SK-N-SH (cell line): ENCODE measurements around the gene BBIP1. TPM values are rescaled to one million over a fixed set of nuclear protein-coding genes. Genes with fewer than 3 reads are reported as not detected.

Experiments
- CTCF ChIA-PET: fragments of 300-600, 350-600 bp; formaldehyde crosslinking; extraction: SDS; loops from one replicate; lab custom pipeline; 2021; lab: Yijun Ruan, JAX
- POLR2A ChIA-PET: fragments of 350-600 bp; sonication (Branson Sonifier 250); formaldehyde crosslinking; extraction: SDS; loops from one replicate; lab custom pipeline; 2020; ENCODE audit warnings: antibody characterized with exemption, inconsistent platforms; lab: Yijun Ruan, JAX
- DNase-seq: peaks from one replicate; pipeline ENCODE4 v3.0.0; 2012
- H2AFZ ChIP-seq: fragments of 200-600 bp; sonication (generic); 2 replicates; pipeline ENCODE4 v1.8.1; 2016; ENCODE audit warnings: antibody characterized with exemption, mild to moderate bottlenecking, low read depth
- H3F3A ChIP-seq: fragments of 200-600 bp; sonication (generic); replicated peaks from 2 replicates; pipeline ENCODE3; 2016; ENCODE audit warnings: antibody characterized with exemption, mild to moderate bottlenecking; ENCODE audit not compliant: insufficient read depth
- H3K27ac ChIP-seq, 2 experiments: fragments of 200-500 bp in 1 of 2; fragments of 200-600 bp in 1 of 2; sonication (Bioruptor generic) in 1 of 2; sonication (generic), shearing (Covaris generic) in 1 of 2; 2 replicates each; pipeline versions ENCODE4 v1.5.1 to v1.6.1; 2014 to 2016; ENCODE audit warnings: low read depth in 2 of 2, inconsistent platforms in 1 of 2, low read length in 1 of 2, mild to moderate bottlenecking in 1 of 2, mixed read lengths in 1 of 2
- H3K27me3 ChIP-seq: fragments of 200-600 bp; sonication (generic), shearing (Covaris generic); 2 replicates; pipeline ENCODE4 v1.6.1; 2016; ENCODE audit warnings: mixed run types; ENCODE audit not compliant: insufficient read depth
- H3K36me3 ChIP-seq, 2 experiments: fragments of 200-500 bp in 1 of 2; fragments of 200-600 bp in 1 of 2; sonication (Bioruptor generic) in 1 of 2; sonication (generic) in 1 of 2; replicated peaks in 1 of 2; 2 replicates each; pipeline versions ENCODE3 to v1.5.1; 2014 to 2016; ENCODE audit warnings: low read length in 1 of 2, mild to moderate bottlenecking in 1 of 2; ENCODE audit not compliant: insufficient read depth in 2 of 2, control insufficient read depth in 1 of 2
- H3K4me1 ChIP-seq, 2 experiments: fragments of 200-500 bp in 1 of 2; fragments of 200-600 bp in 1 of 2; sonication (Bioruptor generic) in 1 of 2; sonication (generic), shearing (Covaris generic) in 1 of 2; 2 replicates each; pipeline versions ENCODE4 v1.5.1 to v1.6.1; 2014 to 2016; ENCODE audit warnings: low read depth in 1 of 2, low read length in 1 of 2, mixed run types in 1 of 2; ENCODE audit not compliant: insufficient read depth in 2 of 2, control insufficient read depth in 1 of 2
- H3K4me2 ChIP-seq: fragments of 200-600 bp; sonication (generic), shearing (Covaris generic); 2 replicates; pipeline ENCODE4 v1.6.1; 2017; ENCODE audit warnings: mixed run types
- H3K4me3 ChIP-seq, 2 experiments: fragments of 200-500 bp in 1 of 2; fragments of 200-600 bp in 1 of 2; sonication (Bioruptor generic) in 1 of 2; sonication (generic), shearing (Covaris generic) in 1 of 2; 2 replicates each; pipeline versions ENCODE4 v1.5.1 to v1.8.1; 2014 to 2016; ENCODE audit warnings: low read depth in 2 of 2, inconsistent platforms in 1 of 2, low read length in 1 of 2, mild to moderate bottlenecking in 1 of 2, mixed read lengths in 1 of 2, moderate library complexity in 1 of 2
- H3K79me2 ChIP-seq: fragments of 200-600 bp; sonication (generic); 2 replicates; pipeline ENCODE4 v1.8.1; 2017; ENCODE audit warnings: mild to moderate bottlenecking; ENCODE audit not compliant: insufficient read depth
- H3K9ac ChIP-seq: fragments of 200-600 bp; sonication (generic); 2 replicates; pipeline ENCODE4 v1.6.1; 2017; ENCODE audit warnings: mixed run types
- H3K9me2 ChIP-seq: fragments of 200-600 bp; sonication (generic); 2 replicates; pipeline ENCODE4 v1.6.1; 2017; ENCODE audit warnings: mixed run types
- H3K9me3 ChIP-seq: fragments of 200-600 bp; sonication (generic); 2 replicates; pipeline ENCODE4 v1.6.1; 2017; ENCODE audit warnings: mixed run types, mild to moderate bottlenecking, moderate library complexity
- H4K20me1 ChIP-seq: fragments of 200-600 bp; sonication (generic); 2 replicates; pipeline ENCODE4 v1.6.1; 2017; ENCODE audit warnings: mild to moderate bottlenecking, mixed run types; ENCODE audit not compliant: insufficient read depth
- ELF1 ChIP-seq: IDR thresholded peaks from 2 replicates; pipeline ENCODE4 v1.4.0; 2012
- EP300 ChIP-seq, 2 experiments: IDR thresholded peaks; 2 replicates each; pipeline versions ENCODE4 v1.4.0 to v1.6.1; 2012; ENCODE audit warnings: borderline replicate concordance in 1 of 2, low read depth in 1 of 2, low read length in 1 of 2
- EZH2phosphoT487 ChIP-seq: fragments of 200-600 bp; sonication (generic); IDR thresholded peaks from 2 replicates; pipeline ENCODE4 v1.6.1; 2017; ENCODE audit warnings: low read depth, mixed run types, mild to moderate bottlenecking, antibody characterized with exemption, moderate library complexity, borderline replicate concordance
- FOXJ3 ChIP-seq: sonication (generic); formaldehyde crosslinking; IDR thresholded peaks from 2 replicates; pipeline ENCODE4 v1.5.1; 2020; ENCODE audit warnings: mild to moderate bottlenecking, missing genetic modification reagents
- FOXM1 ChIP-seq: IDR thresholded peaks from 2 replicates; pipeline ENCODE4 v1.4.0; 2012; ENCODE audit warnings: low read depth, mild to moderate bottlenecking
- GABPA ChIP-seq: IDR thresholded peaks from 2 replicates; pipeline ENCODE4 v1.4.0; 2012; ENCODE audit warnings: low read depth, mild to moderate bottlenecking
- JUND ChIP-seq: IDR thresholded peaks from 2 replicates; pipeline ENCODE4 v1.4.0; 2012
- NFIC ChIP-seq: IDR thresholded peaks from 2 replicates; pipeline ENCODE4 v1.4.0; 2012; ENCODE audit warnings: borderline replicate concordance
- POLR2AphosphoS5 ChIP-seq: IDR thresholded peaks from 2 replicates; pipeline ENCODE4 v1.6.1; 2012; ENCODE audit warnings: low read depth, low read length
- RFX5 ChIP-seq: IDR thresholded peaks from 2 replicates; pipeline ENCODE4 v1.6.1; 2012; ENCODE audit warnings: mild to moderate bottlenecking, improper control_type of control experiment, low read length
- RXRA ChIP-seq: IDR thresholded peaks from 2 replicates; pipeline ENCODE4 v1.4.0; 2012; ENCODE audit warnings: low read depth, mild to moderate bottlenecking, borderline replicate concordance
- SIN3A ChIP-seq: IDR thresholded peaks from 2 replicates; pipeline ENCODE4 v1.6.1; 2012; ENCODE audit warnings: low read depth, mild to moderate bottlenecking, low read length, moderate library complexity, borderline replicate concordance
- TAF1 ChIP-seq: IDR thresholded peaks from 2 replicates; pipeline ENCODE4 v1.6.1; 2012; ENCODE audit warnings: low read depth, mild to moderate bottlenecking, low read length, moderate library complexity, borderline replicate concordance
- TEAD4 ChIP-seq: IDR thresholded peaks from 2 replicates; pipeline ENCODE4 v1.4.0; 2012; ENCODE audit warnings: mild to moderate bottlenecking, borderline replicate concordance; ENCODE audit not compliant: insufficient read depth
- YY1 ChIP-seq: IDR thresholded peaks from 2 replicates; pipeline ENCODE4 v1.4.0; 2012; ENCODE audit warnings: low read depth, mild to moderate bottlenecking
- WGBS: methylation state at CpG from one replicate; pipeline ENCODE4 v1.1.6; 2017; ENCODE audit warnings: low lambda C conversion rate; 5-methylcytosine and 5-hydroxymethylcytosine counted together
- polyA plus RNA-seq, 3 experiments: library from polyadenylated mRNA; depleted of rRNA; stranded (reverse); fragments of >200 nt; gene quantifications; 2 replicates each; pipeline ENCODE4 v1.2.3, GENCODE V29; 2012
- TF ChIP-seq, protein P1 (sequence below): fragments of 150-350 bp; IDR thresholded peaks from 2 replicates; pipeline ENCODE4 v1.6.1; 2017; ENCODE audit warnings: antibody characterized with exemption, low read length, low read depth, borderline replicate concordance
- TF ChIP-seq, protein P2 (sequence below): IDR thresholded peaks from 2 replicates; pipeline ENCODE4 v1.6.1; 2012; ENCODE audit warnings: mild to moderate bottlenecking, low read depth, low read length, moderate library complexity
- TF ChIP-seq, protein P3 (sequence below): fragments of 150-350 bp; IDR thresholded peaks from 2 replicates; pipeline ENCODE4 v1.6.1; 2016; ENCODE audit warnings: mild to moderate bottlenecking, low read depth, low read length
- TF ChIP-seq, protein P4 (sequence below): IDR thresholded peaks from 2 replicates; pipeline ENCODE4; 2012
- TF ChIP-seq, protein P5 (sequence below): fragments of 200-600 bp; sonication (generic); IDR thresholded peaks from 2 replicates; pipeline ENCODE4 v1.6.1; 2017; ENCODE audit warnings: antibody characterized with exemption, mild to moderate bottlenecking, moderate library complexity
- TF ChIP-seq, protein P6 (sequence below): IDR thresholded peaks from 2 replicates; pipeline ENCODE4 v1.4.0; 2012; ENCODE audit warnings: low read depth, borderline replicate concordance

Gene BBIP1, protein sequence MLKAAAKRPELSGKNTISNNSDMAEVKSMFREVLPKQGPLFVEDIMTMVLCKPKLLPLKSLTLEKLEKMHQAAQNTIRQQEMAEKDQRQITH
- polyA plus RNA-seq (2012; rRNA removed) = 16.2 and 21.9 TPM in 2 replicates
- polyA plus RNA-seq (2012; cell fraction: cytosol; rRNA removed) = 27.8 and 39.7 TPM in 2 replicates
- polyA plus RNA-seq (2012; cell fraction: nucleus; rRNA removed) = 10.9 and 26.4 TPM in 2 replicates

DNA sequence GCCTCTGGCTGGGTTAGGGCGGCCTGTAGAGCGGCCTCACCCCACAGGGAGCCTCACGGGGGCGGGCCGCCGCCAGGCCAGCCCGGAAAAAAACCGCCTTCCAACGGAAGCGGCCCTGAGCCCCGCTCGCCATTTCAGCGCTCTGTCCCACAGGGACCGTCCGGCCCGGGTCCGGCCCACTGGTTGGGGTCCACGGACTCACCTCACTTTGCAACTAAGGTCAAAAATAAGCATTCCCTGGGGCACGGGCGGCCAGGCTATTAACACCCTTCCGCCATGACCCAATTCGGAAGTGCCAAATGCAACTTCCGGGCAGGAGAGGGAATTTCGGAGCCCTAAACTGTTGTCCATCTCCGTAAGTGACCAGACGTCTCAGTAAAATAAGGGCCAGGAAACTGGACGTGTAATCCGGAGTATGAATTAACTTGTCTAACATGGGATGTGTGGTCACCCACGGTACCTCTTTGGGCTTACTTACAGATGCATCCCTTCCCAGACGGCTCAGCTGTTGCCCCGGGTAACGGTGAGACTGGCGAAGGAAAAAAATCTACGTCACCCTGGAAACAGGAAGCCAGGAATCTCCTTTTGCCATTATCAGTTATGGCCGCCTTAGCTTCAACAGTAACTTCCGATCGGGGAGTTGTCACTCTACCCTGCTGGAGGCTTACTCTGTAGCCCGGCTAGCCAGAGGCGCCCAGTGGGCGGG, at the start of gene BBIP1:
TSS of gene BBIP1 (minus strand) at position 538 of the 706 bp plus-strand sequence. CDS start 1,023 bp downstream, outside the sequence.
- DNase-seq = peak; percentile 89
- WGBS = under 1% methylated on average over 23 of the region's 40 CpGs
- H3F3A ChIP-seq = peaks cover 9% of the 10 kb centered on the region
- peak within 1 kb of the TSS; percentile 99 for H3K27ac ChIP-seq
- POLR2A ChIA-PET = interaction anchor here (0.6 to 1.8 kb wide), 15 partner anchors 9 to 837 kb away, joined by 3 to 11 read pairs (median 3); partner anchors contain the start of gene PDCD4
- H3K4me3 ChIP-seq = peak within 1 kb of the TSS; percentile 79 to 92
- H3K27me3 ChIP-seq = no peaks in the 10 kb centered on the region
- peaks cover 30% of the 10 kb centered on the region for H4K20me1 ChIP-seq
- peak within 1 kb of the TSS; percentile 73 for H2AFZ ChIP-seq
- H3K4me2 ChIP-seq = peak within 1 kb of the TSS; percentile 80
- H3K9me3 ChIP-seq = no peaks in the 10 kb centered on the region; the same call in 1 of the 2 replicates
- peaks cover 11 to 23% of the 10 kb centered on the region in 2 experiments; a peak in 3 of 4 replicates for H3K4me1 ChIP-seq
- H3K79me2 ChIP-seq = peaks cover 50% of the 10 kb centered on the region
- CTCF ChIA-PET = interaction anchor here (1.0 to 2.4 kb wide), 8 partner anchors 12 to 318 kb away, joined by 3 to 7 read pairs (median 4); no protein-coding TSS in a partner anchor
- peak within 1 kb of the TSS; percentile 98 for H3K9ac ChIP-seq
- H3K9me2 ChIP-seq = no peaks in the 10 kb centered on the region
- H3K36me3 ChIP-seq = peaks cover 0 to 6% of the 10 kb centered on the region in 2 experiments
- TF ChIP-seq, protein P1, sequence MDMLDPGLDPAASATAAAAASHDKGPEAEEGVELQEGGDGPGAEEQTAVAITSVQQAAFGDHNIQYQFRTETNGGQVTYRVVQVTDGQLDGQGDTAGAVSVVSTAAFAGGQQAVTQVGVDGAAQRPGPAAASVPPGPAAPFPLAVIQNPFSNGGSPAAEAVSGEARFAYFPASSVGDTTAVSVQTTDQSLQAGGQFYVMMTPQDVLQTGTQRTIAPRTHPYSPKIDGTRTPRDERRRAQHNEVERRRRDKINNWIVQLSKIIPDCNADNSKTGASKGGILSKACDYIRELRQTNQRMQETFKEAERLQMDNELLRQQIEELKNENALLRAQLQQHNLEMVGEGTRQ = no peak
- TF ChIP-seq, protein P2, sequence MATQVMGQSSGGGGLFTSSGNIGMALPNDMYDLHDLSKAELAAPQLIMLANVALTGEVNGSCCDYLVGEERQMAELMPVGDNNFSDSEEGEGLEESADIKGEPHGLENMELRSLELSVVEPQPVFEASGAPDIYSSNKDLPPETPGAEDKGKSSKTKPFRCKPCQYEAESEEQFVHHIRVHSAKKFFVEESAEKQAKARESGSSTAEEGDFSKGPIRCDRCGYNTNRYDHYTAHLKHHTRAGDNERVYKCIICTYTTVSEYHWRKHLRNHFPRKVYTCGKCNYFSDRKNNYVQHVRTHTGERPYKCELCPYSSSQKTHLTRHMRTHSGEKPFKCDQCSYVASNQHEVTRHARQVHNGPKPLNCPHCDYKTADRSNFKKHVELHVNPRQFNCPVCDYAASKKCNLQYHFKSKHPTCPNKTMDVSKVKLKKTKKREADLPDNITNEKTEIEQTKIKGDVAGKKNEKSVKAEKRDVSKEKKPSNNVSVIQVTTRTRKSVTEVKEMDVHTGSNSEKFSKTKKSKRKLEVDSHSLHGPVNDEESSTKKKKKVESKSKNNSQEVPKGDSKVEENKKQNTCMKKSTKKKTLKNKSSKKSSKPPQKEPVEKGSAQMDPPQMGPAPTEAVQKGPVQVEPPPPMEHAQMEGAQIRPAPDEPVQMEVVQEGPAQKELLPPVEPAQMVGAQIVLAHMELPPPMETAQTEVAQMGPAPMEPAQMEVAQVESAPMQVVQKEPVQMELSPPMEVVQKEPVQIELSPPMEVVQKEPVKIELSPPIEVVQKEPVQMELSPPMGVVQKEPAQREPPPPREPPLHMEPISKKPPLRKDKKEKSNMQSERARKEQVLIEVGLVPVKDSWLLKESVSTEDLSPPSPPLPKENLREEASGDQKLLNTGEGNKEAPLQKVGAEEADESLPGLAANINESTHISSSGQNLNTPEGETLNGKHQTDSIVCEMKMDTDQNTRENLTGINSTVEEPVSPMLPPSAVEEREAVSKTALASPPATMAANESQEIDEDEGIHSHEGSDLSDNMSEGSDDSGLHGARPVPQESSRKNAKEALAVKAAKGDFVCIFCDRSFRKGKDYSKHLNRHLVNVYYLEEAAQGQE = no peak; the same call in 1 of the 2 replicates
- TF ChIP-seq GABPA (peak; percentile 86), SIN3A (peak; percentile 31; the same call in 1 of the 2 replicates), FOXM1 (no peak), TAF1 (peak; percentile 49; the same call in 1 of the 2 replicates), JUND (no peak), EZH2phosphoT487 (no peak), NFIC (no peak), FOXJ3 (CRISPR knock-in tag) (no peak), YY1 (peak; percentile 96), RFX5 (peak; percentile 84), EP300 (IDR thresholded peaks at IDR 0.05; ENCODE audit: borderline replicate concordance in 1 of 2, low read depth in 1 of 2, low read length in 1 of 2) (peak; percentile 9 to 11; a peak in 1 of 4 replicates), ELF1 (peak; percentile 85), POLR2AphosphoS5 (peak; percentile 85), RXRA (peak; percentile 22; the same call in 1 of the 2 replicates), TEAD4 (0 out of 2 replicates have a peak, but pooled peaks have one; percentile 18)
- TF ChIP-seq, protein P3, sequence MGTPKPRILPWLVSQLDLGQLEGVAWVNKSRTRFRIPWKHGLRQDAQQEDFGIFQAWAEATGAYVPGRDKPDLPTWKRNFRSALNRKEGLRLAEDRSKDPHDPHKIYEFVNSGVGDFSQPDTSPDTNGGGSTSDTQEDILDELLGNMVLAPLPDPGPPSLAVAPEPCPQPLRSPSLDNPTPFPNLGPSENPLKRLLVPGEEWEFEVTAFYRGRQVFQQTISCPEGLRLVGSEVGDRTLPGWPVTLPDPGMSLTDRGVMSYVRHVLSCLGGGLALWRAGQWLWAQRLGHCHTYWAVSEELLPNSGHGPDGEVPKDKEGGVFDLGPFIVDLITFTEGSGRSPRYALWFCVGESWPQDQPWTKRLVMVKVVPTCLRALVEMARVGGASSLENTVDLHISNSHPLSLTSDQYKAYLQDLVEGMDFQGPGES = no peak
- TF ChIP-seq, protein P4, sequence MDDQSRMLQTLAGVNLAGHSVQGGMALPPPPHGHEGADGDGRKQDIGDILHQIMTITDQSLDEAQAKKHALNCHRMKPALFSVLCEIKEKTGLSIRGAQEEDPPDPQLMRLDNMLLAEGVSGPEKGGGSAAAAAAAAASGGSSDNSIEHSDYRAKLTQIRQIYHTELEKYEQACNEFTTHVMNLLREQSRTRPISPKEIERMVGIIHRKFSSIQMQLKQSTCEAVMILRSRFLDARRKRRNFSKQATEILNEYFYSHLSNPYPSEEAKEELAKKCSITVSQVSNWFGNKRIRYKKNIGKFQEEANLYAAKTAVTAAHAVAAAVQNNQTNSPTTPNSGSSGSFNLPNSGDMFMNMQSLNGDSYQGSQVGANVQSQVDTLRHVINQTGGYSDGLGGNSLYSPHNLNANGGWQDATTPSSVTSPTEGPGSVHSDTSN = peak; percentile 59
- TF ChIP-seq, protein P5, sequence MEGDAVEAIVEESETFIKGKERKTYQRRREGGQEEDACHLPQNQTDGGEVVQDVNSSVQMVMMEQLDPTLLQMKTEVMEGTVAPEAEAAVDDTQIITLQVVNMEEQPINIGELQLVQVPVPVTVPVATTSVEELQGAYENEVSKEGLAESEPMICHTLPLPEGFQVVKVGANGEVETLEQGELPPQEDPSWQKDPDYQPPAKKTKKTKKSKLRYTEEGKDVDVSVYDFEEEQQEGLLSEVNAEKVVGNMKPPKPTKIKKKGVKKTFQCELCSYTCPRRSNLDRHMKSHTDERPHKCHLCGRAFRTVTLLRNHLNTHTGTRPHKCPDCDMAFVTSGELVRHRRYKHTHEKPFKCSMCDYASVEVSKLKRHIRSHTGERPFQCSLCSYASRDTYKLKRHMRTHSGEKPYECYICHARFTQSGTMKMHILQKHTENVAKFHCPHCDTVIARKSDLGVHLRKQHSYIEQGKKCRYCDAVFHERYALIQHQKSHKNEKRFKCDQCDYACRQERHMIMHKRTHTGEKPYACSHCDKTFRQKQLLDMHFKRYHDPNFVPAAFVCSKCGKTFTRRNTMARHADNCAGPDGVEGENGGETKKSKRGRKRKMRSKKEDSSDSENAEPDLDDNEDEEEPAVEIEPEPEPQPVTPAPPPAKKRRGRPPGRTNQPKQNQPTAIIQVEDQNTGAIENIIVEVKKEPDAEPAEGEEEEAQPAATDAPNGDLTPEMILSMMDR = no peak
- TF ChIP-seq, protein P6, sequence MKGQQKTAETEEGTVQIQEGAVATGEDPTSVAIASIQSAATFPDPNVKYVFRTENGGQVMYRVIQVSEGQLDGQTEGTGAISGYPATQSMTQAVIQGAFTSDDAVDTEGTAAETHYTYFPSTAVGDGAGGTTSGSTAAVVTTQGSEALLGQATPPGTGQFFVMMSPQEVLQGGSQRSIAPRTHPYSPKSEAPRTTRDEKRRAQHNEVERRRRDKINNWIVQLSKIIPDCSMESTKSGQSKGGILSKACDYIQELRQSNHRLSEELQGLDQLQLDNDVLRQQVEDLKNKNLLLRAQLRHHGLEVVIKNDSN = no peak
